Measurements from ENCODE around the gene CD248.

The CD248 gene

GRCh38 chr11:66340596-66341501, 24.0 kb upstream of the CD248 start:
- no peak for DNase-seq (ENCODE audit: low read depth)

- no peak for DNase-seq (ENCODE audit: low read depth)
Observed at GRCh38 chr11:66339686-66340483, 23.0 kb upstream of the CD248 start.

- DNase-seq (ENCODE audit: low read depth), result no peak
Observed at GRCh38 chr11:66339162-66339675, 22.4 kb upstream of the CD248 start.

DNA sequence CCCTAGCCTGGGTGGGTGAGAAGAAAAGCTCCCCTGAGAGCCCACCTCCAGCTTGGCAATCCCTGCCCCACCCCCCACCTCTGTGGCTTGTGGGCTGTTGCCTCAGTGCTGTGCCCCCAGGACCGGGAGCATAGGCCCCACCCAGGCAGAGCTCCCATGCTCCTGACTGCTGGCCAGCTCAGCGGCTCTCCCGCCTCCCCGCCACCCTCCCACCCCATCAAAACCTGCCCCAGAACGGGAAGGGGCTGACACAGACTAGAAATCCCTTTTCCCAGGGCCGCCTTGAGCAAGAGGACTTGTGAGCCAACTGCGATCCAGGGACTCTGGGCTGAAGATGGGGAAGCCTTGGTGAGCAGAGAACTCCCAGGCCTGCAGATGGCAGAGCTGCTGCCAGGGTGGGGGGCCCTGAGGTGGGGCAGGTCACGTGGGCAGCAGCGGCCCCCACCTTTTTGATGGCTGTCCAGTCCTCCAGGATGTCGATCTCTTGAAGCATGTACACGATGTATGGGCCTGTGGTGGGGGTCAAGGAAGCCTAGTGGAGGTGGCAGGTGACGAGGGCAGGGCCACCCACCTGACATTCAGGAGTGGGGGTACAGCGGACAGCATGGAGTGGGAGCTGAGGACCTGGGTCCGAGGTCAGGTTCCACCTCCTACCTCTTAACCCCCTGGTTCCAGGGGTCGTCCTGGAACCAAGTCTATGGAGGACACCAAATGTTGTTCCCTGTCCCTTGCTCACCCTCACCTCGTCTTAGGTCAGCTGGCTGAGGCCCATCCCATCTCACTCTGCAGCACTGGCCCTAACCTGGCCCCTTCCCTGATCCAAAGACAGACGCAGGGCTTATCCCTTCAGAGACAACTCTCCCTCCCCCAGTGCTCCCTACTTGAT, 21.7 kb upstream of the CD248 start:
- DNase-seq (ENCODE audit: low read depth), result no peak

- DNase-seq (ENCODE audit: low read depth), result no peak
Observed at GRCh38 chr11:66337103-66337899, 20.5 kb upstream of the CD248 start.

DNA sequence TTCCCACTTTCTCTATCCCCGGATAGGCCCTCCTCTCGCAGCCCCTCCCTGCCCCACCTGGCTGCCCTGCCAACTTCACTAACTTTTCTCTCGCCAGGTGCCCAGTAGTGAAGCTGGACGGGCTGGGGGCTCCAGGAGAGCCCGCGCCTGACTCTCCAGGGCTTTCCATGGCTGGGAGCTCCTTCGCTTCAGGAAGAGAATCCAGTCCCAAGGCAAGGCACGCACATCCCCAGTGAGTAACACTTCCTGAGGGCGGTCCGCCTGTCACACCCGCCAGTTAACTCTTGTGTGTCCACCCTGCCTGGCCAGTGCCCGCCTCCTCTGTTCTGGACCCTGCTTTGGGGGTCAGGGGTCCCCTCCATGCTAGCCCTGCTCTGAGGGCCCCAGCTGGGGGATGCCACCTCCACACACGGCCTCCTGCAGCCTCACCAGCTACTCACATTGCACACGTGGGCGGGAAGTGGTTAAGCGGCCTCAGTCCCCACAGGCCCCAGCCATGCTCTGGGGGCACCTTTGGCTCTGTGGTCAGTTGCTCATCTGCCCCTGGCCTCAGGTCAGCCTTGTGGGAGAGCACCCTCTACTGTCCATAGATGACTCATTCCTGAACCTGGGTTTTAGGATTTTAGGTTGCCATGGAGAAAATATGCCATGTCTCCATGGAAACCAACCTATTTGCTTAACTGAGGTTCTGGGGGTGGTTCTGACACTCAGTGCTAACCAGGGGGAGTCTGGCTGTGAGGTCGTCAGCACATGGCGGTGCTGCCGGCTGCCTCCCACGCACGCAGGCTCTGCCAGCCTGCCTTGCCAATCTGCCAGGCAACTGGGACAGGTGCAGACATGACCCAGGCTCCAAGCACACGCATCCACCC, 19.6 kb upstream of the CD248 start, which contains the start of gene RIN1:
TSS of gene RIN1 (minus strand) at position 201 of the 869 bp plus-strand sequence. CDS start at position 169, 32 bp downstream.
- DNase-seq (ENCODE audit: low read depth), result peak; percentile 41

DNA sequence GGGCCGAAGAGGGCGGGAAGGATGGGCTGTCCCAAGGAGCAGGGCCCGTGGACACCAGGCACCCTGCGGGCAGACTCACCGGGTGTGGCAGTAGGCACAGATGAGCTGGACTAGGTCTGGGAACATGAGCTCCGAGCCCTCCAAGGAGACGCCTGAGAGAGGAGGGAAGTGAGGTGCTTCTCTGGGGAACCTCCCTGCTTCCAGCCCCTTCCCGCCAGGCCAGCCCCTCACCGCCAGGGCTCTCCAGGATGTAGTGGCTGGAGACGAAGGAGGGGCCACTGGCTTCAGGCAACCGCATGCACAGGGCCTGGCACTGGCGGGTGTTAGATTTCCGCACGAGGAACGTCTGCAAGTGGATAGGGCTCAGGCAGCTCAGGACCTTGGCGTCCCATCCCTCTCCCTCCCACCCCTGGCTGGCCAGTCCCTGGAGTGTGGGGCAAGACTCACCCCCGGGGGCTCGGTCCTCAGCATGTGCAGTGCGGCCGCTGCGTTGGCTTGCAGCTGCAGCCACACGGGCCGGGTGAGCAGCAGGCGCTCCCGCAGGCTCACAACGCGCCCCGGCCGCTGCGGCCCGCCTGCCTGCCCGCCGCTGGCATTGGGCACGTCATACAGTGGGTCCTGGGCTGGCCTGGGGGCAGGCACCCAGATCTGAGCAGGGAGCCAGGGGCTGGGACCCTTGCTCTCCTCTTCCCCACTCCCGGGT, 18.8 kb upstream of the CD248 start:
- no peak for DNase-seq (ENCODE audit: low read depth)

DNA sequence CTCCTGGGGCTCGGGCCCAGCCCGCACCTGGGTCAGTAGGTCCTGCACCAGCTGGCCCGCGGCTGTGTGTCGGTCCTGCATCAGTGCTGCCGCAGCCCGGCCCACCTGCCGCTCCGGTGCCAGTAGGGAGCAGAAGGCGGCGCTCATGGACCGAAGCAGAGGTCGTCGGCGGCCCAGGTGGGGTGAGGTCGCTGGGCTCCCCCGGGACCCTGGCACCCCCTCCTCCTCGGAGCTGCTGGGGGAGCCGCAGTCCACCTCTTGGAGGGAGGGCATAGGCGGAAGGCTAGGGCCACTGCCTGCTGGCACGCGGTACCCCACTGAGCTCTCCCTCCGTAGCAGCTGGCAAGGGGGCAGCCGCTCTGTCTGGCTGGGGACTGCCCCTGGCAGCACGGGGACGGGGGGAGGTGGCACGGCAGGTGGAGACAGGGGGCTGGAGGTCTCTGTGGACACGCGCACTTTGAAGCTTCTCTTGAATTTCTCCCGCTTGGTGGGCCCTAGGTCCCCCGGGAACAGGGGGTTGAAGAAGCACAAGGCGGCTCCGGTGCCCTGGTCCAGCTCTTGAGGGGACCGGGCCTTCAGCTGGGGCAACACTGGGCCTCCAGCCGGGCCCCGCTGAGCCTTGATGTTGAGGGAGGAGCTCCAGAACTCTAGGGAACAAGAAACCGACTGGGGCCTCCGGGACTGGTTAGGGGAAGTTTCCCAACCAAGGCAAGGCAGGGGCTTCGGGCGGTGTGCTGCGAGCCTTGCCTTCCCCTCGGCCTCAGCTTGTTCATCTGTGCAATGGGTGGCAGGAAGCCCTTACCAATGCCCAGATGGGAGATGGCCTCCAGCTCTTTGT, 18.0 kb upstream of the CD248 start:
- no peak for DNase-seq (ENCODE audit: low read depth)

GRCh38 chr11:66333896-66334604, 17.2 kb upstream of the CD248 start:
- no peak for DNase-seq (ENCODE audit: low read depth)

DNA sequence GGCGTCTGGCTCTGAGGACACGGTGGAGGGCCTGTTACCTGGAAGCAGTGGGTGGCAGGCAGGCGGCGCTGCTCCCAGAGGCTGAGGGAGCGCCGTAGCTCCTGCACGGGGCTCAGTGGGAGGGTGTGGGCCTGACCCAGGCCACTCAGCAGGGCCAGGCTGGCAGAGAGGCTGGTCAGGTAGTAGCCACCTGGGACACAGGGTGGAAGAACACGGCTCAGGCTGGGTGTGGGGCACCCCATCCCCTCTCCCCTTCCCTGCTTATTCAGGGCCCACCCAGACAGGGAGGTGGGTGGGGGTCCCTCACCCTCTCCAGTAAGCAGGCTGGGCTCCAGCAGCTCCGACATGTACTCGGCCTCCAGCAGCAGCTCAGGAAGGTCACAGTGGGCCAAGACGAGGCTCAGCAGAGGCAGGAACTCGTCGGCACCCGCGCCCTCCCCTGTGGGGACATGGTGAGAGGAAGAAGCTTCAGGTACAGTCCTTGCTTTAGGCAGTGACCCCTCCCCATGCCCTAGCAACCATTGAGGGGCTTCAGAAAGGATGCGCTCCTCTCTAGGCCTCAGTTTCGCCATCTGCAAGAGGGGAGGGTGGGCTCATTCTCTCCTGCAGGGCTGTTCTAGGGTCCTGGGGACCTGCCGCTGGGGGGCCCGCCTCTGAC, 16.5 kb upstream of the CD248 start:
- DNase-seq (ENCODE audit: low read depth), result no peak

- no peak for DNase-seq (ENCODE audit: low read depth)
Observed at GRCh38 chr11:66332371-66333219, 15.8 kb upstream of the CD248 start.

GRCh38 chr11:66331542-66332370, 14.9 kb upstream of the CD248 start:
- DNase-seq (ENCODE audit: low read depth), result no peak

DNA sequence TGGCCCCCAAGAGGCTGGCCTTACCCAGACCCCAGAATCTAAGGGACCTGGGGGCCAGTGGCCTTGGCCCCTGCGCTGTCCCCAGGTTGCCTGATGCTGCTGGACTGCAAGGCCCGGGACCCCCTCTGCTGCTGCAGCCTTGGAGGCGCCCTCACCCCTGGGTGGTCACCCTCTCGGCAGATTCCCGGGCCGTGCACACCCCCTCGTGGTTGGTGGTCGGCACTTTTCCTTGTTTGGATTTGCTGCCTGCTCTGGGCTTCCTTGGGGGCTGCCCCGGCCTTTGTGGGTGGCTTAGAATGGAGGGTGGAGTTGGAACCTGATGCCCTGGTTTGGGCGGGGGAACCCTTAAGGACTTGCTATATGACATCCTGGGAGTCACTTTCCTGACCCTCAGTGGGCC, 14.1 kb upstream of the CD248 start:
- DNase-seq (ENCODE audit: low read depth), result no peak

- DNase-seq (ENCODE audit: low read depth), result no peak
Observed at GRCh38 chr11:66329165-66329673, 12.4 kb upstream of the CD248 start.

Data from stimulated activated CD8-positive, alpha-beta memory T cell treated with anti-CD3 and anti-CD28 coated beads, Interleukin-7, amount 100 ng/mL, for 24 hours (primary cell).